ENCODE data around the gene HOXA3. TPM values are rescaled to one million over a fixed set of nuclear protein-coding genes. Genes with fewer than 3 reads are reported as not detected.

The HOXA3 gene
- total RNA-seq, 1 experiment from 2014 or later = not detected

- Mint-ChIP-seq H3K36me3 (ENCODE audit: insufficient read depth in 1 of 3, low read depth in 3 of 3) (no peaks in the 10 kb centered on the region), H3K9me3 (peaks cover 0 to 2% of the 10 kb centered on the region in 2 experiments; a peak in 1 of 5 replicates), H3K4me3 (no peak overlapping the region), H3K4me1 (peaks cover 8% of the 10 kb centered on the region in 2 experiments), H3K27me3 (ENCODE audit: low read depth) (peaks cover 27% of the 10 kb centered on the region), H3K27ac (no peak overlapping the region)
- Histone ChIP-seq H2AFZ (ENCODE audit: low read length) (no peak overlapping the region), H2BK12ac (ENCODE audit: insufficient read length, low read depth, low read length) (no peak overlapping the region), H3K4ac (ENCODE audit: low read depth, low read length) (no peak overlapping the region), H3K14ac (ENCODE audit: insufficient read depth, low read length) (no peak overlapping the region), H3K79me1 (ENCODE audit: insufficient read depth, low read depth, low read length, poor library complexity, severe bottlenecking) (no peaks in the 10 kb centered on the region), H3K23ac (ENCODE audit: insufficient read length, low read depth, low read length) (no peak overlapping the region), H4K5ac (ENCODE audit: insufficient read length, low read depth, low read length) (no peak overlapping the region), H2AK5ac (ENCODE audit: insufficient read length, low read length) (no peak overlapping the region), H3K56ac (ENCODE audit: insufficient read length, low read depth, low read length) (no peak overlapping the region), H3T11ph (ENCODE audit: low read length) (no peak overlapping the region), H3K4me1 (ENCODE audit: insufficient read depth, low read length) (no peaks in the 10 kb centered on the region), H3K9ac (ENCODE audit: extremely low read depth, insufficient read length, low read length) (no peak overlapping the region), H2BK120ac (ENCODE audit: low read depth, low read length, poor library complexity, severe bottlenecking) (no peak overlapping the region), H3K4me2 (ENCODE audit: insufficient read depth, insufficient read length, low read length) (no peak overlapping the region), H2BK20ac (ENCODE audit: low read depth, low read length, poor library complexity, severe bottlenecking) (no peak overlapping the region), H4K91ac (ENCODE audit: insufficient read length, low read depth, low read length) (no peak overlapping the region), H3K79me2 (ENCODE audit: insufficient read depth, low read length) (no peaks in the 10 kb centered on the region), H3K18ac (ENCODE audit: insufficient read length, low read depth, low read length) (no peak overlapping the region), H3K27me3 (ENCODE audit: insufficient read depth, low read length) (no peaks in the 10 kb centered on the region; the same call in 1 of the 2 replicates), H2BK5ac (ENCODE audit: insufficient read length, low read length) (no peak overlapping the region), H2BK15ac (ENCODE audit: low read depth, low read length) (no peak overlapping the region), H4K20me1 (ENCODE audit: control insufficient read depth, insufficient read depth, insufficient read length) (no peaks in the 10 kb centered on the region), H3K27ac (ENCODE audit: insufficient read length, low read depth, low read length) (no peak overlapping the region), H4K8ac (replicated peaks; ENCODE audit: insufficient read length, low read depth, low read length) (no peak overlapping the region), H3K23me2 (ENCODE audit: insufficient read length, low read depth, low read length, poor library complexity, severe bottlenecking) (no peaks in the 10 kb centered on the region), H3K9me3 (ENCODE audit: control insufficient read depth, low read depth, low read length) (no peaks in the 10 kb centered on the region)
- no CpG with 5 or more reads among the region's 4 CpGs for WGBS (ENCODE audit: extremely low coverage, insufficient read length, low lambda C conversion rate)
- no peak for DNase-seq
- TF ChIP-seq, protein P1, sequence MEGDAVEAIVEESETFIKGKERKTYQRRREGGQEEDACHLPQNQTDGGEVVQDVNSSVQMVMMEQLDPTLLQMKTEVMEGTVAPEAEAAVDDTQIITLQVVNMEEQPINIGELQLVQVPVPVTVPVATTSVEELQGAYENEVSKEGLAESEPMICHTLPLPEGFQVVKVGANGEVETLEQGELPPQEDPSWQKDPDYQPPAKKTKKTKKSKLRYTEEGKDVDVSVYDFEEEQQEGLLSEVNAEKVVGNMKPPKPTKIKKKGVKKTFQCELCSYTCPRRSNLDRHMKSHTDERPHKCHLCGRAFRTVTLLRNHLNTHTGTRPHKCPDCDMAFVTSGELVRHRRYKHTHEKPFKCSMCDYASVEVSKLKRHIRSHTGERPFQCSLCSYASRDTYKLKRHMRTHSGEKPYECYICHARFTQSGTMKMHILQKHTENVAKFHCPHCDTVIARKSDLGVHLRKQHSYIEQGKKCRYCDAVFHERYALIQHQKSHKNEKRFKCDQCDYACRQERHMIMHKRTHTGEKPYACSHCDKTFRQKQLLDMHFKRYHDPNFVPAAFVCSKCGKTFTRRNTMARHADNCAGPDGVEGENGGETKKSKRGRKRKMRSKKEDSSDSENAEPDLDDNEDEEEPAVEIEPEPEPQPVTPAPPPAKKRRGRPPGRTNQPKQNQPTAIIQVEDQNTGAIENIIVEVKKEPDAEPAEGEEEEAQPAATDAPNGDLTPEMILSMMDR (conservative IDR thresholded peaks at IDR 0.05) = no peak
Measured at GRCh38 chr7:27080844-27081436, 71.4 kb downstream of the HOXA3 start.

Measured in H9 (cell line).